K562 (cell line): ENCODE data around the gene XAB2. TPM values are rescaled to one million over a fixed set of nuclear protein-coding genes. Genes with fewer than 3 reads are reported as not detected.

Source experiments
- ATAC-seq: fragments of 200-7000 bp; cut with Tn5 transposase; 3 replicates; pipeline ENCODE4 v1.9.1; 2020; ENCODE audit warnings: moderate library complexity
- BruUV-seq: library from RNA; stranded (reverse); fragments of 400-500 nt; replicated peaks from 2 replicates; lab custom pipeline; 2021; lab: Mats Ljungman, UMichigan
- CTCF ChIA-PET: fragments of 300-600 bp; formaldehyde crosslinking; extraction: SDS; loops from one replicate; lab custom pipeline; 2021; ENCODE audit warnings: low intra/inter-chr PET ratio; lab: Yijun Ruan, JAX
- POLR2A ChIA-PET: fragments of 300-600, 350-650 bp; sonication (Branson Sonifier 250); formaldehyde crosslinking; extraction: SDS; loops from one replicate; lab custom pipeline; 2021; ENCODE audit warnings: antibody characterized with exemption, inconsistent platforms; lab: Yijun Ruan, JAX
- DNase-seq, 4 experiments: peaks; one replicate each; pipeline versions ENCODE4 v3.0.0 to v3.0.0-alpha.2; 2011 to 2018; ENCODE audit warnings: low spot score in 3 of 4, mixed read lengths in 3 of 4; ENCODE audit errors: extremely low read depth in 1 of 4
- FAIRE-seq: peaks from 2 replicates; lab custom pipeline; 2011; peaks lifted over from hg19 to GRCh38; lab: Jason Lieb, UNC
- H2AFZ ChIP-seq: 2 replicates; pipeline ENCODE4 v1.6.0; 2011; ENCODE audit warnings: low read depth, low read length, control low read depth, inconsistent platforms
- H3K27ac ChIP-seq: fragments of 200-600 bp; 3 replicates; pipeline ENCODE4 v1.8.0; 2011; ENCODE audit warnings: low read depth, mild to moderate bottlenecking, control low read depth, inconsistent platforms, low read length, moderate library complexity, mixed read lengths; ENCODE audit errors: extremely low read depth
- H3K27me3 ChIP-seq, 2 experiments: fragments of 300-600 bp in 1 of 2; 2 replicates in 1 of 2; 3 replicates in 1 of 2; pipeline versions ENCODE4 v1.6.0 to v1.8.0; 2011; ENCODE audit warnings: inconsistent platforms in 2 of 2, low read length in 2 of 2, mild to moderate bottlenecking in 1 of 2, mixed read lengths in 1 of 2, moderate library complexity in 1 of 2; ENCODE audit not compliant: control insufficient read depth in 2 of 2, insufficient read depth in 2 of 2
- H3K36me3 ChIP-seq: fragments of 300-600 bp; 3 replicates; pipeline ENCODE4 v1.8.0; 2011; ENCODE audit warnings: mild to moderate bottlenecking, low read length, inconsistent platforms; ENCODE audit not compliant: control insufficient read depth, insufficient read depth
- H3K4me1 ChIP-seq, 2 experiments: fragments of 200-600 bp in 1 of 2; replicated peaks in 1 of 2; 2 replicates in 1 of 2; 3 replicates in 1 of 2; pipeline versions ENCODE4 v1.5.1 to v1.8.0; 2011; ENCODE audit warnings: inconsistent platforms in 2 of 2, low read length in 2 of 2, mild to moderate bottlenecking in 1 of 2, mixed read lengths in 1 of 2, moderate library complexity in 1 of 2; ENCODE audit not compliant: control insufficient read depth in 2 of 2, insufficient read depth in 2 of 2
- H3K4me2 ChIP-seq: 2 replicates; pipeline ENCODE4 v1.6.1; 2011; ENCODE audit warnings: low read length, control low read depth, inconsistent platforms, mixed read lengths; ENCODE audit not compliant: insufficient read depth
- H3K4me3 ChIP-seq: fragments of 200-600 bp; sonication (generic), shearing (Covaris generic); 2 replicates; pipeline ENCODE4 v1.5.1; 2016; ENCODE audit warnings: control low read depth, inconsistent platforms
- H3K79me2 ChIP-seq: fragments of 200-600 bp; 3 replicates; pipeline ENCODE4 v1.8.0; 2011; ENCODE audit warnings: low read length, inconsistent platforms; ENCODE audit not compliant: control insufficient read depth, insufficient read depth
- H3K9ac ChIP-seq, 2 experiments: 2 replicates each; pipeline versions ENCODE4 v1.6.0 to v1.6.1; 2011; ENCODE audit warnings: low read depth in 2 of 2, low read length in 2 of 2, control low read depth in 1 of 2, inconsistent platforms in 1 of 2, mild to moderate bottlenecking in 1 of 2, mixed read lengths in 1 of 2; ENCODE audit not compliant: insufficient read depth in 1 of 2
- H3K9me1 ChIP-seq: one replicate; pipeline ENCODE4 v1.6.0; 2011; ENCODE audit warnings: inconsistent platforms, mild to moderate bottlenecking, low read length, moderate library complexity; ENCODE audit not compliant: control insufficient read depth, insufficient read depth
- H3K9me3 ChIP-seq: replicated peaks from 2 replicates; pipeline ENCODE4 v1.5.1; 2011; ENCODE audit warnings: low read depth, low read length, inconsistent platforms; ENCODE audit not compliant: control insufficient read depth, insufficient read depth
- H4K20me1 ChIP-seq: replicated peaks from 2 replicates; pipeline ENCODE4 v1.6.1; 2011; ENCODE audit warnings: low read length, inconsistent platforms, mixed read lengths; ENCODE audit not compliant: control insufficient read depth, insufficient read depth
- BCOR ChIP-seq: fragments of 450-650 bp; IDR thresholded peaks from 2 replicates; pipeline ENCODE4 v1.6.1; 2016
- CEBPB ChIP-seq: fragments of 450-650 bp; IDR thresholded peaks from 2 replicates; pipeline ENCODE4 v1.6.1; 2016; ENCODE audit warnings: missing genetic modification characterization, missing compliant biosample characterization
- ELK1 ChIP-seq: sonication (generic); formaldehyde crosslinking; IDR thresholded peaks from 2 replicates; pipeline ENCODE4 v1.8.1; 2022; ENCODE audit warnings: missing genetic modification reagents
- FOXP1 ChIP-seq: sonication (generic); formaldehyde crosslinking; IDR thresholded peaks from 2 replicates; pipeline ENCODE4 v1.8.0; 2022; ENCODE audit warnings: mild to moderate bottlenecking, missing genetic modification reagents
- KLF6 ChIP-seq: fragments of 250-450 bp; sonication (Bioruptor Pico); IDR thresholded peaks from 2 replicates; pipeline ENCODE4 v1.4.0; 2020; ENCODE audit warnings: mild to moderate bottlenecking, moderate library complexity, borderline replicate concordance
- NFYB ChIP-seq: IDR thresholded peaks from 2 replicates; pipeline ENCODE4 v1.6.1; 2011; ENCODE audit warnings: mild to moderate bottlenecking, moderate library complexity; ENCODE audit not compliant: insufficient read length; ENCODE audit errors: extremely low read depth
- RBM25 ChIP-seq: fragments of 200-400 bp; formaldehyde crosslinking; IDR thresholded peaks from 2 replicates; pipeline ENCODE4 v1.6.1; 2018; ENCODE audit warnings: low read length, low read depth, moderate library complexity; ENCODE audit not compliant: severe bottlenecking
- SMARCB1 ChIP-seq: IDR thresholded peaks from 2 replicates; pipeline ENCODE4 v1.6.1; 2011; ENCODE audit warnings: improper control_type of control experiment, low read depth; ENCODE audit not compliant: insufficient read length
- SP1 ChIP-seq: sonication (generic); formaldehyde crosslinking; IDR thresholded peaks from 2 replicates; pipeline ENCODE4 v1.8.1; 2022; ENCODE audit warnings: mild to moderate bottlenecking, missing genetic modification reagents
- ZEB2 ChIP-seq: fragments of 450-650 bp; IDR thresholded peaks from 2 replicates; pipeline ENCODE4 v1.6.1; 2016
- ZNF707 ChIP-seq: fragments of 250-450 bp; sonication (Bioruptor Pico); conservative IDR thresholded peaks from 2 replicates; pipeline ENCODE4 v1.8.0; 2022; ENCODE audit warnings: inconsistent platforms, mild to moderate bottlenecking, moderate library complexity
- WGBS: fragments of 100-300 bp; shearing (Covaris generic); methylation state at CpG from one replicate; pipeline ENCODE4 v1.1.6; 2016; ENCODE audit warnings: low coverage, mixed read lengths; ENCODE audit not compliant: insufficient coverage; ENCODE audit errors: missing lambda C conversion rate; 5-methylcytosine and 5-hydroxymethylcytosine counted together
- in situ Hi-C: fragments of 300-500 bp; cut with MboI; formaldehyde crosslinking; loops from 4 replicates; pipeline ENCODE4 v1.15.0; 2018; ENCODE audit warnings: inconsistent platforms, mixed read lengths
- intact Hi-C: fragments of 100-400 bp; cut with micrococcal nuclease; formaldehyde crosslinking; loops from 2 replicates; pipeline ENCODE4 v1.14.2; 2022
- polyA plus RNA-seq, 8 experiments: library from polyadenylated mRNA; depleted of rRNA in 4 of 8; stranded (reverse) in 5 of 8; unstranded in 3 of 8; fragments of >200 nt; fragmentation: Nextera tagmentation in 2 of 8; fragmentation: Illumina TruSeq in 1 of 8; extraction: Ambion mirVana in 2 of 8; extraction: Trizol in 1 of 8; gene quantifications; 2 replicates each; pipeline versions ENCODE4 v1.2.1 to v1.2.3, GENCODE V29; 2011 to 2014; ENCODE audit warnings: inconsistent platforms in 1 of 8, missing spikeins in 1 of 8
- total RNA-seq, 7 experiments: library from RNA; depleted of rRNA in 6 of 7; stranded (reverse); fragments of >200 nt in 6 of 7; fragmentation: Illumina TruSeq in 2 of 7; extraction: Trizol in 2 of 7; gene quantifications; 2 replicates each; pipeline versions ENCODE4 v1.2.1 to v1.2.3, GENCODE V29; 2011 to 2021; ENCODE audit warnings: low replicate concordance in 1 of 7
- TF ChIP-seq, protein P1 (sequence below): sonication (generic); IDR thresholded peaks from 2 replicates; pipeline ENCODE4 v1.6.1; 2016
- TF ChIP-seq, protein P2 (sequence below), 2 experiments: IDR thresholded peaks in 1 of 2; conservative IDR thresholded peaks in 1 of 2; 2 replicates each; pipeline ENCODE4 v1.6.1; 2016; ENCODE audit warnings: low read depth in 2 of 2, mild to moderate bottlenecking in 1 of 2, missing compliant biosample characterization in 1 of 2, missing genetic modification characterization in 1 of 2, moderate library complexity in 1 of 2
- TF ChIP-seq, protein P3 (sequence below): sonication (generic); formaldehyde crosslinking; IDR thresholded peaks from 2 replicates; pipeline ENCODE4 v1.8.0; 2022; ENCODE audit warnings: missing genetic modification reagents, mild to moderate bottlenecking, moderate library complexity, borderline replicate concordance

Gene XAB2
- total and polyA plus RNA-seq, 9 of the 15 experiments (the other 6 are each of a cell fraction or from before 2014, with no cell fraction given): 0.21 to 58.3 (median 20.0) TPM

- BruUV-seq: no TSS peak
- H3K36me3 ChIP-seq: no peaks in the 10 kb centered on the region
- ChIA-PET CTCF (no interaction called here), POLR2A (interaction anchor here (0.6 to 0.9 kb wide), 4 partner anchors 10 to 300 kb away, joined by 3 read pairs; no protein-coding TSS in a partner anchor)
- H3K27me3 ChIP-seq: peaks cover 9 to 29% of the 10 kb centered on the region in 2 experiments; a peak in 4 of 5 replicates
- H4K20me1 ChIP-seq: no peaks in the 10 kb centered on the region
- peaks cover 4 to 10% of the 10 kb centered on the region in 2 experiments; a peak in 3 of 5 replicates for H3K4me1 ChIP-seq
- intact Hi-C loops (no loop called here), in situ Hi-C loops (loop anchor here (5.0 kb wide), 1 partner anchor 87 kb away; no protein-coding TSS in a partner anchor)
- ATAC-seq (peak; percentile 98), DNase-seq (peak; percentile 79 to 90 (median 85)), FAIRE-seq (peak; percentile 85)
- H3K4me2 ChIP-seq: peak overlapping the region; percentile 3; the same call in 1 of the 2 replicates
- H3K9me3 ChIP-seq: peaks cover 5% of the 10 kb centered on the region; the same call in 1 of the 2 replicates
- H2AFZ ChIP-seq: peak overlapping the region; percentile 60
- 13% methylated on average over 17 of the region's 21 CpGs for WGBS
- no peak overlapping the region for H3K27ac ChIP-seq
- no peak overlapping the region for H3K9ac ChIP-seq
- no peaks in the 10 kb centered on the region for H3K9me1 ChIP-seq
- H3K79me2 ChIP-seq: no peaks in the 10 kb centered on the region
- no peak overlapping the region for H3K4me3 ChIP-seq
- TF ChIP-seq, protein P1, sequence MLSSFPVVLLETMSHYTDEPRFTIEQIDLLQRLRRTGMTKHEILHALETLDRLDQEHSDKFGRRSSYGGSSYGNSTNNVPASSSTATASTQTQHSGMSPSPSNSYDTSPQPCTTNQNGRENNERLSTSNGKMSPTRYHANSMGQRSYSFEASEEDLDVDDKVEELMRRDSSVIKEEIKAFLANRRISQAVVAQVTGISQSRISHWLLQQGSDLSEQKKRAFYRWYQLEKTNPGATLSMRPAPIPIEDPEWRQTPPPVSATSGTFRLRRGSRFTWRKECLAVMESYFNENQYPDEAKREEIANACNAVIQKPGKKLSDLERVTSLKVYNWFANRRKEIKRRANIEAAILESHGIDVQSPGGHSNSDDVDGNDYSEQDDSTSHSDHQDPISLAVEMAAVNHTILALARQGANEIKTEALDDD: no peak
- TF ChIP-seq ZEB2: no peak
- no peak for TF ChIP-seq SMARCB1
- no peak for TF ChIP-seq ELK1
- peak; percentile 65 for TF ChIP-seq NFYB
- no peak for TF ChIP-seq BCOR
- TF ChIP-seq KLF6 (CRISPR knock-in tag): no peak
- no peak for TF ChIP-seq FOXP1 (CRISPR knock-in tag)
- TF ChIP-seq ZNF707 (CRISPR knock-in tag): no peak
- 0 out of 2 replicates have a peak, but pooled peaks have one; percentile 10 for TF ChIP-seq CEBPB (tag)
- TF ChIP-seq, protein P2, sequence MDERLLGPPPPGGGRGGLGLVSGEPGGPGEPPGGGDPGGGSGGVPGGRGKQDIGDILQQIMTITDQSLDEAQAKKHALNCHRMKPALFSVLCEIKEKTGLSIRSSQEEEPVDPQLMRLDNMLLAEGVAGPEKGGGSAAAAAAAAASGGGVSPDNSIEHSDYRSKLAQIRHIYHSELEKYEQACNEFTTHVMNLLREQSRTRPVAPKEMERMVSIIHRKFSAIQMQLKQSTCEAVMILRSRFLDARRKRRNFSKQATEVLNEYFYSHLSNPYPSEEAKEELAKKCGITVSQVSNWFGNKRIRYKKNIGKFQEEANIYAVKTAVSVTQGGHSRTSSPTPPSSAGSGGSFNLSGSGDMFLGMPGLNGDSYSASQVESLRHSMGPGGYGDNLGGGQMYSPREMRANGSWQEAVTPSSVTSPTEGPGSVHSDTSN (CRISPR knock-in tag; IDR thresholded peaks at IDR 0.05; ENCODE audit: low read depth): peak; percentile 79
- TF ChIP-seq, protein P2 (tag; conservative IDR thresholded peaks at IDR 0.05; ENCODE audit: low read depth): peak; percentile 93
- TF ChIP-seq SP1: no peak
- peak; percentile 8 for TF ChIP-seq RBM25
- TF ChIP-seq, protein P3, sequence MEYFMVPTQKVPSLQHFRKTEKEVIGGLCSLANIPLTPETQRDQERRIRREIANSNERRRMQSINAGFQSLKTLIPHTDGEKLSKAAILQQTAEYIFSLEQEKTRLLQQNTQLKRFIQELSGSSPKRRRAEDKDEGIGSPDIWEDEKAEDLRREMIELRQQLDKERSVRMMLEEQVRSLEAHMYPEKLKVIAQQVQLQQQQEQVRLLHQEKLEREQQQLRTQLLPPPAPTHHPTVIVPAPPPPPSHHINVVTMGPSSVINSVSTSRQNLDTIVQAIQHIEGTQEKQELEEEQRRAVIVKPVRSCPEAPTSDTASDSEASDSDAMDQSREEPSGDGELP (CRISPR knock-in tag): peak; percentile 24; the same call in 1 of the 2 replicates
Measured at GRCh38 chr19:7674010-7675005, 45.0 kb upstream of the XAB2 start.
